AG09309 (cell line): ENCODE results near the gene COX4I2.

Experiments
- DNase-seq: peaks from one replicate; pipeline ENCODE4 v3.0.0-alpha.2; 2010; ENCODE audit warnings: low read depth
- H3K4me3 ChIP-seq: 2 replicates; pipeline ENCODE4 v1.5.1; 2011; ENCODE audit warnings: mild to moderate bottlenecking, low read depth, low read length, moderate library complexity; ENCODE audit not compliant: control insufficient read depth
- CTCF ChIP-seq: IDR thresholded peaks from 2 replicates; pipeline ENCODE4 v1.5.1; 2011; ENCODE audit warnings: mild to moderate bottlenecking, low read depth, low read length, inconsistent platforms; ENCODE audit not compliant: insufficient read depth, control insufficient read depth; ENCODE audit errors: missing control alignments

The COX4I2 gene

GRCh38 chr20:31661625-31662371, 24.1 kb downstream of the COX4I2 start:
- no peak for DNase-seq
- TF ChIP-seq CTCF: peak; percentile 77

GRCh38 chr20:31662372-31662854, 24.7 kb downstream of the COX4I2 start:
- DNase-seq: no peak
- TF ChIP-seq CTCF: no peak
- no peak overlapping the region for H3K4me3 ChIP-seq

More at GRCh38 chr20:31661625-31662371, 24.1 kb downstream of the COX4I2 start:
- peak overlapping the region; percentile 46 for H3K4me3 ChIP-seq

- no peak for DNase-seq
- TF ChIP-seq CTCF: no peak
- no peak overlapping the region for H3K4me3 ChIP-seq
Measured at GRCh38 chr20:31663524-31663837, 25.8 kb downstream of the COX4I2 start.

- TF ChIP-seq CTCF: no peak
- no peak overlapping the region for H3K4me3 ChIP-seq
- DNase-seq: no peak
Measured at GRCh38 chr20:31663838-31664695, 26.4 kb downstream of the COX4I2 start.

- no peak for TF ChIP-seq CTCF
- no peak overlapping the region for H3K4me3 ChIP-seq
- DNase-seq: no peak
Measured at GRCh38 chr20:31664696-31665354, 27.1 kb downstream of the COX4I2 start.

- no peak for TF ChIP-seq CTCF
- DNase-seq: no peak
- H3K4me3 ChIP-seq: no peak overlapping the region
Measured at GRCh38 chr20:31665753-31666152, 28.0 kb downstream of the COX4I2 start.
